Measurements from ENCODE around the gene SHH. TPM values are rescaled to one million over a fixed set of nuclear protein-coding genes. Genes with fewer than 3 reads are reported as not detected.
A peak's percentile ranks its signal among the peaks of the same experiment; 100 is the strongest.

The SHH gene
- 1 to 10 TPM; 2.3 to 4.9 (median 2.9) TPM for polyA plus RNA-seq (ENCODE audit: insufficient read length in 4 of 4)

GRCh38 chr7:155811895-155812761 is at the start of gene SHH:
TSS of gene SHH (minus strand) at chr7:155812463. CDS start at chr7:155812122, 341 bp downstream.
- DNase-seq (ENCODE audit: low read depth in 4 of 4, low spot score in 3 of 4), result no peak

GRCh38 chr7:155861480-155861868 is 49.2 kb upstream of the SHH start:
- no peak for DNase-seq (ENCODE audit: low read depth in 4 of 4, low spot score in 3 of 4)

GRCh38 chr7:155860840-155861479 is 48.7 kb upstream of the SHH start:
- DNase-seq (ENCODE audit: low read depth in 4 of 4, low spot score in 3 of 4), result no peak

GRCh38 chr7:155860461-155860839 is 48.2 kb upstream of the SHH start:
- no peak for DNase-seq (ENCODE audit: low read depth in 4 of 4, low spot score in 3 of 4)

- DNase-seq (ENCODE audit: low read depth in 4 of 4, low spot score in 3 of 4), result no peak
These were observed 46.3 kb upstream of the SHH start for GRCh38 chr7:155858521-155859061.

GRCh38 chr7:155857141-155857540 is 44.9 kb upstream of the SHH start:
- no peak for DNase-seq (ENCODE audit: low read depth in 4 of 4, low spot score in 3 of 4)

GRCh38 chr7:155856656-155857055 is 44.4 kb upstream of the SHH start:
- no peak for DNase-seq (ENCODE audit: low read depth in 4 of 4, low spot score in 3 of 4)

GRCh38 chr7:155852426-155853301 is 40.4 kb upstream of the SHH start:
- DNase-seq (ENCODE audit: low read depth in 4 of 4, low spot score in 3 of 4), result no peak

GRCh38 chr7:155851892-155852291 is 39.6 kb upstream of the SHH start:
- DNase-seq (ENCODE audit: low read depth in 4 of 4, low spot score in 3 of 4), result no peak

GRCh38 chr7:155850766-155851678 is 38.8 kb upstream of the SHH start:
- no peak for DNase-seq (ENCODE audit: low read depth in 4 of 4, low spot score in 3 of 4)

- no peak for DNase-seq (ENCODE audit: low read depth in 4 of 4, low spot score in 3 of 4)
These were observed 37.8 kb upstream of the SHH start for GRCh38 chr7:155850001-155850436.

- DNase-seq (ENCODE audit: low read depth in 4 of 4, low spot score in 3 of 4), result no peak
These were observed 36.7 kb upstream of the SHH start for GRCh38 chr7:155848691-155849669.

GRCh38 chr7:155847821-155848435 is 35.7 kb upstream of the SHH start:
- no peak for DNase-seq (ENCODE audit: low read depth in 4 of 4, low spot score in 3 of 4)

GRCh38 chr7:155846936-155847335 is 34.7 kb upstream of the SHH start:
- DNase-seq (ENCODE audit: low read depth in 4 of 4, low spot score in 3 of 4), result no peak

- no peak for DNase-seq (ENCODE audit: low read depth in 4 of 4, low spot score in 3 of 4)
These were observed 33.9 kb upstream of the SHH start for GRCh38 chr7:155846156-155846555.

- no peak for DNase-seq (ENCODE audit: low read depth in 4 of 4, low spot score in 3 of 4)
These were observed 33.0 kb upstream of the SHH start for GRCh38 chr7:155845226-155845625.

- no peak for DNase-seq (ENCODE audit: low read depth in 4 of 4, low spot score in 3 of 4)
These were observed 32.3 kb upstream of the SHH start for GRCh38 chr7:155844526-155844925.

- peak; percentile 58 to 78 (median 74) for DNase-seq (ENCODE audit: low read depth in 4 of 4, low spot score in 3 of 4)
These were observed 31.8 kb upstream of the SHH start for GRCh38 chr7:155844019-155844453.
